K562 (cell line): ENCODE measurements around the gene MXRA7. TPM values are rescaled to one million over a fixed set of nuclear protein-coding genes. Genes with fewer than 3 reads are reported as not detected.

Source experiments
- AFF4 ChIP-seq: sonication (generic); formaldehyde crosslinking; IDR thresholded peaks from 2 replicates; pipeline ENCODE4 v1.8.0; 2023; ENCODE audit warnings: mild to moderate bottlenecking, missing genetic modification reagents
- CHD1 ChIP-seq: fragments of 200-600 bp; sonication (generic); IDR thresholded peaks from one replicate; pipeline ENCODE4 v1.6.1; 2012; ENCODE audit warnings: mild to moderate bottlenecking, moderate library complexity, low read length, inconsistent platforms
- CHD2 ChIP-seq: IDR thresholded peaks from 2 replicates; pipeline ENCODE4 v1.6.1; 2011; ENCODE audit warnings: low read depth, low read length
- CTBP1 ChIP-seq: fragments of 450-650 bp; IDR thresholded peaks from 2 replicates; pipeline ENCODE4 v1.6.1; 2016; ENCODE audit warnings: borderline replicate concordance
- FOXP1 ChIP-seq: sonication (generic); formaldehyde crosslinking; IDR thresholded peaks from 2 replicates; pipeline ENCODE4 v1.8.0; 2022; ENCODE audit warnings: mild to moderate bottlenecking, missing genetic modification reagents
- GABPA ChIP-seq: fragments of 200-800 bp; sonication (Bioruptor generic); conservative IDR thresholded peaks from 2 replicates; pipeline ENCODE4 v1.6.1; 2016; ENCODE audit warnings: low read depth, missing genetic modification characterization, missing compliant biosample characterization
- NFRKB ChIP-seq: fragments of 450-650 bp; IDR thresholded peaks from 2 replicates; pipeline ENCODE4 v1.6.1; 2016; ENCODE audit warnings: low read depth
- RCOR1 ChIP-seq, 2 experiments: IDR thresholded peaks; 2 replicates each; pipeline ENCODE4 v1.6.1; 2012; ENCODE audit warnings: low read depth in 2 of 2, low read length in 2 of 2, borderline replicate concordance in 1 of 2, improper control_type of control experiment in 1 of 2
- RNF219 ChIP-seq: fragments of 250-450 bp; sonication (Bioruptor Pico); IDR thresholded peaks from 2 replicates; pipeline ENCODE4 v1.5.0; 2022; ENCODE audit warnings: mild to moderate bottlenecking
- SRF ChIP-seq, 2 experiments: fragments of 250-450, 450-650 bp in 1 of 2; sonication (Bioruptor Pico) in 1 of 2; sonication (generic) in 1 of 2; formaldehyde crosslinking; IDR thresholded peaks; 2 replicates each; pipeline versions ENCODE4 v1.5.0 to v1.5.1; 2020 to 2022; ENCODE audit warnings: mild to moderate bottlenecking in 1 of 2, missing genetic modification reagents in 1 of 2
- STAG1 ChIP-seq: sonication (generic); formaldehyde crosslinking; IDR thresholded peaks from 2 replicates; pipeline ENCODE4 v1.5.0; 2020; ENCODE audit warnings: missing genetic modification reagents, borderline replicate concordance
- STAT6 ChIP-seq: sonication (generic); formaldehyde crosslinking; IDR thresholded peaks from 2 replicates; pipeline ENCODE4 v1.8.1; 2023; ENCODE audit warnings: mild to moderate bottlenecking, missing genetic modification reagents
- ZBTB49 ChIP-seq: sonication (generic); formaldehyde crosslinking; IDR thresholded peaks from 2 replicates; pipeline ENCODE4 v1.8.0; 2022; ENCODE audit warnings: missing genetic modification reagents, mild to moderate bottlenecking, borderline replicate concordance
- polyA plus RNA-seq, 8 experiments: library from polyadenylated mRNA; depleted of rRNA in 4 of 8; stranded (reverse) in 5 of 8; unstranded in 3 of 8; fragments of >200 nt; fragmentation: Nextera tagmentation in 2 of 8; fragmentation: Illumina TruSeq in 1 of 8; extraction: Ambion mirVana in 2 of 8; extraction: Trizol in 1 of 8; gene quantifications; 2 replicates each; pipeline versions ENCODE4 v1.2.1 to v1.2.3, GENCODE V29; 2011 to 2014; ENCODE audit warnings: inconsistent platforms in 1 of 8, missing spikeins in 1 of 8
- total RNA-seq, 7 experiments: library from RNA; depleted of rRNA in 6 of 7; stranded (reverse); fragments of >200 nt in 6 of 7; fragmentation: Illumina TruSeq in 2 of 7; extraction: Trizol in 2 of 7; gene quantifications; 2 replicates each; pipeline versions ENCODE4 v1.2.1 to v1.2.3, GENCODE V29; 2011 to 2021; ENCODE audit warnings: low replicate concordance in 1 of 7

Gene MXRA7
- total and polyA plus RNA-seq, 9 of the 15 experiments (the other 6 are each of a cell fraction or from before 2014, with no cell fraction given): 2.6 to 38.4 (median 14.3) TPM

- TF ChIP-seq AFF4 (peak; percentile 99), FOXP1 (CRISPR knock-in tag) (peak; percentile 12), NFRKB (peak; percentile 73), RNF219 (CRISPR knock-in tag) (no peak), STAT6 (CRISPR knock-in tag) (peak; percentile 85; the same call in 1 of the 2 replicates), GABPA (tag) (peak; percentile 95), SRF (CRISPR knock-in tag; IDR thresholded peaks at IDR 0.05) (0 out of 4 replicates have a peak, but pooled peaks of 1 of the 2 experiments have one; percentile 77), CTBP1 (peak; percentile 46; the same call in 1 of the 2 replicates), CHD1 (peak; percentile 18), STAG1 (CRISPR knock-in tag) (peak; percentile 51), CHD2 (peak; percentile 0; the same call in 1 of the 2 replicates), RCOR1 (IDR thresholded peaks at IDR 0.05; ENCODE audit: borderline replicate concordance in 1 of 2, low read depth in 2 of 2, low read length in 2 of 2) (no peak; a peak in 1 of 4 replicates), ZBTB49 (peak; percentile 91; the same call in 1 of the 2 replicates)
These were observed 26.4 kb upstream of the MXRA7 start, which contains the start of gene SRSF2 (continued) for GRCh38 chr17:76737082-76737675.
